GM19238 (cell line): ENCODE results near the gene CST9.
"Not testable (repeated sequence)": the region's sequence is repeated elsewhere in the genome, so short reads cannot be mapped to it uniquely, and the experiment has no call there.

Source experiments
- DNase-seq: peaks from one replicate; pipeline ENCODE4 v3.0.0; 2011; ENCODE audit warnings: low spot score; ENCODE audit not compliant: insufficient read length

The CST9 gene

GRCh38 chr20:23588434-23589403 is 17.0 kb downstream of the CST9 start:
- no peak for DNase-seq

DNA sequence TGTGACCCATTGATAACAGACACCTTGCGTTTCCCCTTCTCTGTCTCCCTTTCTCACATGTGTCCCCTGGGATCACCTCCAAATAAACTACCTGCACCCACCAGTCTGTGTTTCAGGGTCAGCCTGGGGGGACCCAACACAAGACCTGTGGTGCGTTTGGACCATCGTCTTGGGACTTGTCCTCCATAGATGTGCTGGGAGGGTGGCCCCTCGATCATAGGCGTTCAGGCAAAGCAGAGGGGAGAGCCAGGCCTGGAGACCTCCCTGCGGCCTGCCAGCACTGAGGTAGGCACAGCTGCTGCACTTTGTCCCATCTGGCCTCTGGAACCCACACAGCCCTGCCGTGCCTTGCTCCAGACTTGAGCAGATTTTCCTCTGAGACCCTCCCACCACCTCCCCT is 18.1 kb downstream of the CST9 start:
- DNase-seq = no peak

DNA sequence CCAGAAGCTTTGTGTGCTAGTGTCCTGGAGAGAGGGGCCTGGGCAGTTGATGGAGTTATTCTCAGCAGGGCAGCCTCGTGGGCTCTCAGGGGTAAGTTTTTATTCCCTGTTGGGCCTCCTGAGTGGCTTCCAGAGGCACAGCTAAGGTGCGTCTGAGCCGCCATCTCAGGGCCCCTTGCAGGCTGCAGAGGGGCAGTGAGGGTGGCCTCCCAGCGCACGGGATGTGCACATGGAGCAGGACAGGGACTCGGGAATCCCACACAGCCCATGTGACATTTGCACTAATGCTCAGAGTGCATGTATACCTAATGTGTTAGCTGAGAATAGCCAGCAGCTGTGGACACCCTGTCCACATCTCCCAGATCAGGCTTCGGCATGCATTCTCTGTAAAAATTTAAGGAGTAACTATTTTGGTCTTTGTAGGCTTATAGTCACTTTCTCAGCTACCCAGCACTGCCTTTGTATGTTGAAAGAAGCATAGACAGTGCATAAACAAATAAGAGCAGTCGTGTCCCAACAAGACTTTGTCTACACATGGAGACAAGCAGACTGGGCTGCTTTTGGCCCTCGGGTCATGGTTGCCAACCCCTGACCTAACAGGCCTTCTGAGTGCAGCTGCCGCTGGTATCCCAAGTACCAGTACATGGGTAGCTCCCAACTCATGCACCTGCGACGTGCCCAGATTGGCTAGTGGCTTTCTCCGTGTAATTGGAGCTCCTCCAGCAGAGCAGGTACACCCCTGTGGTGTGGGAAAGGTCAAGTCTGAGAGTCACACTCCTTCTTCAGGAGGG is 18.8 kb downstream of the CST9 start:
- DNase-seq = no peak

- no peak for DNase-seq
Observed at GRCh38 chr20:23585808-23586734, 19.6 kb downstream of the CST9 start.

GRCh38 chr20:23585449-23585807 is 20.3 kb downstream of the CST9 start:
- DNase-seq = no peak

DNA sequence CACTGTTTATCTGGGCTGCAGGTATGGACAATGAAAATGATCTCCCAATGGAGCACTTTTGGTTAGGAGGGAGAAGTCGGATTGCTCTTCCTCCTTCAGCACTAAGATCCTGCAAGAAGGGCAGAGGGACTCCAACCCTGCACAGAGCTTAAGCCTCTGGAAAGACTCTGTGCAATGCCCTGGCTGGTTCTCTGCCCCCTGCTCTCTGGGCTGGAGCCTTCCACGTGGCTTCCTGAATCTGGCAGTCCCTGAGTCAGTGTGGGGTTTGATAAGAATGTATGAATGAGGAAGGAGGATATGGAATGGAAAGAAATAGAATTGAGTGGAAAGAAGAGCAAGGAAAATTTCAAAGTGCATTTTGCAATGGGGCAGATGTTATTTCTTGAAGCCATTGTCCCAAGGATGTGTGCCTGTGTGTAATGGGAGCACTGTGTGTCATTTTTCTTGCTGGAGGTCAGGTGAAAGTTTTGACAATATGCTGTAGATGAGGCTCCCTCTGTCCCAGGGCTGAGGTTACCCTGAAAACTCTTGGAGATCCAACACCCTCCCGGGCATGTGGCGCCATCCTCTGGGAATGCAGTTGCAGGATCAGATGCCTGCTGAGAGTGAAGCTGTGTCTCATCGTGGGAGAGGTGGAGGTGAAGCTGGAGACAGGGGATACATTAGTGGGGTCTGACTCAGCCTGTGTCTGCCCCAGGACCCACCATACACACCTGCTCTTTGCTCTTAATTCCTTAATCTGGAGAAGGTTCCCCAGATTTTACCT is 21.1 kb downstream of the CST9 start:
- no peak for DNase-seq

DNA sequence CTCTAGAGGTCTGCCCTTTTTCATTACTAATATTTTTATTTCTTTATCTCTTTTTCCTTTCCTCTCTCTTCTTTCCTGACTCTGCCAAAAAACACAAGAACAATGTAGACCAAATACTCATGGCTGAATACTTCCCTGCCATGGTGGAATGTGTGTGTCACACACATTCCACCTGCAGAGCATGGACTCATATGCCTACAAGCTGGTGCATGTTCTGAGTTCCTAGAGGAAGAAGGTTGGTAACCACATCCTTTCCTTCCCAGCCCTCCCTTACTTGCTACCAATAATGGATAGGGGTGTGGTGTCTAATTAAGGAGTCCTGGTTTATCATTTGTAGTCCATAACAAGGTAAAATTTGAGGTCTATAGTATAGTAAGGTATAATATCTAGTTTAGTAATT is 22.2 kb downstream of the CST9 start:
- no peak for DNase-seq

- no peak for DNase-seq
Observed at GRCh38 chr20:23582293-23582692, 23.4 kb downstream of the CST9 start.

DNA sequence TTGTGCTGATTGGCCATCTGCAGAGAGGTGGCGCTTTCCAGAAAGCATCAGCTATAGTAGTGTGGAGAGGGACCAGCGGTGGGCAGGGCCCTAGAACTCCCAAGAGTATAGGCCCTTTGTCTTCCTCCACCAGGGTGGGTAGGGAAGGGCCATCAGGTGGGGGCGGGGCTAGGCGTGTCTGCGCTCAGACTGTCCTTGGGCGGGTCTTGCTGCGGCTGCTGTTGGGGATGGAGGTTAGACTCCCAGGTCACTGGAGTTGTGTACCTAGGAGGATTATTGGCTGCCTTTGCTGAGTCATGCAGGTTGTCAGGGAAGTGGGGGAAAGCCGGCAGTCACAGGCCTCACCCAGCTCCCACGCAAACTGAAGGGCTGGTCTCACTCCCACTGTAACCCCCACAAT is 23.9 kb downstream of the CST9 start:
- not testable (repeated sequence) for DNase-seq

DNA sequence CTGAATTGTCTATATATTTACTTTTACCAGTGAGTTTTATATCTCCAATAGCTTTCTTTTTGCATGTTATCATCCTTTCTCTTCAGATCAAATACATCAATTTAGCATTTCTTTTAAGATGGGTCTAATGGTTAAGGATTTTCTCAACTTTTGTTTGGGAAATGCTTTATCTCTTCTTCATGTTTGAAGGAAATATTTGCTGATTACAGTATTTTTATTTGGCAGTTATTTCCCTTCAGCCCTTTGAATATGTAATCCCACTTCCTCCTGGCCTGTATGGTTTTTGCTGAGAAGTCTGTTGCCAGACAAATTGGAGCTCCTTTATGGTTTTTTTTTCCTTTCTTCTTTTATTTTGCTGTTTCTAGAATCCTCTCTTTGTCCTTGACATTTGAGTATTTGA is 30.7 kb downstream of the CST9 start:
- DNase-seq = no peak

- DNase-seq = no peak
Observed at GRCh38 chr20:23570178-23570760, 35.4 kb downstream of the CST9 start.

DNA sequence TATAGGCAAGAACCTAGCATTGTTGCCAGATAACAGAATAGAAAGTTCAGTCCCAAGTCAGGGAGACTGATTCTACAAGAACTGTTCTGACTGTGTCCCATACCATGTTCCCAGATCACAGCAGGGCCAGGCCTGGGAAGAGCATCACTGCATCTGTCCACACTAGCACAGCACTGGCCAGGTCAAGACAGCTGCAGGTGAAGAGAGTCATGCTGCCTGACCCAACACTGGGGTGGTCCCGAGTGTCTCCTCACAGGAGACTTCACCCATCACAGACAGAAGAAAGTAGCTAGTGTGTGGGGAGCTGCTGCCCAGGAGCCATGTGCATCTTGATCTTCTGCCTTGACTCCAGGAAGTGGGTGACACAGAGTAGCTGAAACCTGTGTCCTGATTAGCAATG is 36.1 kb downstream of the CST9 start:
- DNase-seq = no peak

GRCh38 chr20:23568971-23569330 is 36.8 kb downstream of the CST9 start:
- DNase-seq = no peak

GRCh38 chr20:23568320-23568970 is 37.3 kb downstream of the CST9 start, which contains the start of gene CST9L:
Gene CST9L, minus strand, starts transcription at chr20:23568484. Its CDS starts 34 bp downstream, at chr20:23568450.
- DNase-seq = no peak

DNA sequence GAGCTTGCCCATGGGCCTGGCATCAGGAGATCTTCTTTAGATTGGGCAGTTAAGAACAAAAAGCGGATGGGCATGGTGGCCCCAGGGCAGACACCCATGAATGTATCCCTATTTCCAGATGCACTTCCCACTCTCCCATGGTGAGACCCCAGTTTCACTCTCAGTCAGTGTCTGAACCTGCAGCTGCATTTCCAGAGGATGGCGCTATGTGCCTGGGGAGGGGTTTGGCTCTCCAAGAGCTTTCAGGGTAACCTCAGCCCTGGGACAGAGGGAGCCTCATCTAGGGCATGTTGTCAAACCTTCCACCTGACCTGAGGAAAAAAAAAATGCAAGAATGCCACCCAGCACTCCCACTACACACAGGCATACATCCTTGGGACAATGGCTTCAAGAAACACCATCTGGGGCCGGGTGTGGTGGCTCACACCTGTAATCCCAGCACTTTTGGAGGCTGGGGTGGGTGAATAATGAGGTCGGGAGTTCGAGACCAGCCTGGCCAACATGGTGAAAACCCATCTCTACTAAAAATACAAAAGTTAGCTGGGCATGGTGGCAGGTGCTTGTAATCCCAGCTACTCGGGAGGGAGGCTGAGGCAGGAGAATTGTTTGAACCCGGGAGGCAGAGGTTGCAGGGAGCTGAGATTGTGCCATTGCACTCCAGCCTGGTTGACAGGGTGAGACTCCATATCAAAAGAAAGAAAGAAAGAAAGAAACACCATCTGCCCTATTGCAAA is 39.4 kb downstream of the CST9 start:
- no peak for DNase-seq

GRCh38 chr20:23565503-23566045 is 40.1 kb downstream of the CST9 start:
- DNase-seq = no peak

- DNase-seq = no peak
Observed at GRCh38 chr20:23564927-23565326, 40.8 kb downstream of the CST9 start.

- no peak for DNase-seq
Observed at GRCh38 chr20:23562721-23563342, 42.9 kb downstream of the CST9 start.
